Breast epithelium (tissue), 3 donors: Measurements from ENCODE around the gene ZNF674.

Experiments
- CTCF ChIP-seq, 3 donors: fragments of 450-650 bp; IDR thresholded peaks; one replicate each; pipeline ENCODE4 v1.5.1; 2016 to 2017; ENCODE audit warnings: antibody characterized with exemption in 3 of 3, mild to moderate bottlenecking in 3 of 3, moderate library complexity in 3 of 3
- POLR2A ChIP-seq: fragments of 450-650 bp; IDR thresholded peaks from one replicate; pipeline ENCODE4 v1.6.1; 2016; ENCODE audit warnings: antibody characterized with exemption, mild to moderate bottlenecking, moderate library complexity

- TF ChIP-seq POLR2A, result no peak
- TF ChIP-seq CTCF (IDR thresholded peaks at IDR 0.05), result no peak
Observed at GRCh38 chrX:46477435-46477834, 67.8 kb downstream of the ZNF674 start.
